GM19099 (cell line): Measurements from ENCODE around the gene C12orf75.

ENCODE experiments used
- POLR2A ChIP-seq: IDR thresholded peaks from 3 replicates; pipeline ENCODE4 v1.6.1; 2011; ENCODE audit warnings: low read depth; ENCODE audit not compliant: insufficient read length; ENCODE audit errors: extremely low read depth

C12orf75 gene

DNA sequence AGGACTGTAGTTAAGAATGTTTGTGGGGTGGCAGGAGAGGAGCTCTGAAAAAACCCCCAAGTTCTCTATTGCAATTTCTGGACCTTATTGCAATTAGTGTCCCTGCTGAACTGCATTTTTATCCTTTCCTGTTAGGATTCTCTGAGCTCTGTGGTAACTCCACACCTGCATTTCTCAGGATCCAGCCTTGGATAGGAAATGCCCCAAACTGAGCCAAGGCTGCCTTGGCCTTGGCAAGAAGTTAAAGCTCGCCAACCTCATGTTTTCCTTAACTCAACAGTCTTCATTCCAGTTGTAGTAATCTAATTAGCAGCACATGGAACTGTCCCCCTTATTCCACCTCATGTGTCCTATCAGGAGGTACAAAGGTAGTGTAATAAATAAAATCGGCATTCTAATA lies 66.5 kb downstream of the C12orf75 start:
- no peak for TF ChIP-seq POLR2A

DNA sequence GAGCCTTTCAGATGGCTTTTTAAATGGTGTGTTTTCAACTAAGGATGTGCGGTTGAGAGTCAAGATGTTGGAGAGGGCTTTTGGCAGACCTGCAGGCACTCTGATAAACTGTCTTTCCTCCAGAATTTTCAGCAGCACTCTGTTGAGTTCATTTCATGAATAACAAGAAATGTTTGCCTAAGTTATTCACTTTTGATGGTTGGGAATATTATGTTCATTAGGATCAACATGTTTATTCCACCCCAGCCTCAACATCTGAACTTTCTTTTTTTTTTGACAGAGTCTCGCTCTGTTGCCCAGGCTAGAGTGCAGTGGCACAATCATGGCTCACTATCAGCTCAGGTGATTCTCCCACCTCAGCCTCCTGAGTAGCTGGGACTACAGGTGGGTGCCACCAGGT lies 68.4 kb downstream of the C12orf75 start:
- no peak for TF ChIP-seq POLR2A

DNA sequence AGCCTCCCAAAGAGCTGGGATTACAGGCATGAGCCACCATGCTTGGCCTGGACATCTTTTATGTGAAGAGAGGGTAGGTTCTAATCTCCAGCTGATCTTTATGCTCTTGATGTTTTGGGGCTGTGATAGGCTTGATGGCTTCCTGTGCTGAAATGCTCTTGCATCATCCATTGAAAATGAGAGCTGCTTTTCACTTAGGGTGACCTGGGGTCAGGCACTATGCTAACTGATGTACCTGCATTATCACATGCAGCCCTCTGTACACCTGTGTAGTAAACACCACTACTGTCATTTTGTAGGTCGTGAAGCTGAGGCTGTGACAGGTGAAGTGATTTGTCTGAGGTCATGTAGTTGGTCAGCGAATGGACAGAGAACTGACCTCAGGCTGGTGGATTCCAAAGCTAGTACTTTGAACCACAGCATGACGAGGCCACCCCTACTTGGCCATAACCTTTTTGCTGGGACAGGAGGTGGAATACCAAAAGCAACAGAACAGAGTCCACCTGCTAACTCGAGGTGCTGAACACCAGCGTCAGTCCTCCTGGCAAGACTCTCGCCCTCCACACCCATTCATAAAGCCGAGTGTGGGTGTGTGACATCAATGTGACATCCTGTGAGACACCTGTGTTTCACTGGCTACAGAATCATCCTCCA lies 69.1 kb downstream of the C12orf75 start:
- TF ChIP-seq POLR2A, result no peak

DNA sequence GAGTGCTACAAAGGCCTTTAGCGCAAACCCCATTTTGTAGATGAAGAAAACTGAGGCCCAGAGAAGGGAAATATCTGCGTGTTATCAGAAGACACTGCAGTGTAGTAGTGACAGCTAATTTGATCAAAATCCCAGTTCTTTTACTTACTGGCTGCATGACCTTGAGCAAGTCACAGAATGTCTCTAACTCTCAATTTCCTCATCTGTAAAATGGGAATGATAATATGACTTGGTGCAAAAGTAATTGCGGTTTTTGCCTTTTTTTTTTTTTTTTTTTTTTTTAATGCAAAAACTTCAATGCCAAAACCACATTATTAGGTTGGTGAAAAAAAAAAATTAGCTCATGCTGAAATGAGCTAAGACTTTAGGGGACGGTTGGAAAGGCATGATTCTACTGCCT lies 69.7 kb downstream of the C12orf75 start:
- no peak for TF ChIP-seq POLR2A

DNA sequence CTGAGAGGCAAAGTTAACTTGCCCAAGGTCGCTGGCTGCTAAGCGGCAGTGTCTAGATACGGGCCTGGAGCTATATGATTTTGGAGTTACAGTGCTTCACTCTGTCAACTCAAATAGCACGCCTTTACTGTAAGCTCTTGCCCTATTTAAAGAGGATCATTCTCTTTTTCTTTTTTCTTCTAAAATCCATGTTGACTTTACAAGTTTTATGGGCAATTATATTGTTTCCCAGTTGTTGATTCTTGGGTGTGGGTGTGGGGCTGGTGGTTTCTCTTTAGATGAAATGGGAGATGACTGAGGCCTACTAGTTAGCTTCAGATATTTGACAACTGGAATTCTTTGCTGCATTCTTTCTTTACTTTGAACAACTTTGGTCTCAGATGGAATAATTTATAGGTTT lies 70.7 kb downstream of the C12orf75 start:
- TF ChIP-seq POLR2A, result no peak

DNA sequence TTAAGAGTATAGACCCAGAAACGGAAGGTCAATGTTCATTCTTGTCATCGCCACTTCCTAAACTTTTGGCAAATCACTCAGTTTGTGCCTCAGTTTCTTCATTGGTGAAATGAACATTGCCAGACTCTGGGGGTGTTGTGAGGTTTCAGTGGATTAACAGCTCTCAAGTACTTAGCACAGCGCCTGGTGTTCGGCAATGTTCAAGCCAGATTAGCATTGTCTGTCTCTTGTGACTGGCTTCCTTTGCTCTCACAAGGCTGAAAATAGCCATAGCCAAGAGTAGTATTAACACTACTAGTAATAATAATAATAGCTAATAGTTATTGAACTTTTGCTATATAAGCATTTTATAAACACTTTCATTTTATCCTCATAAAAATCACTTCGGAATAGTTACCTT lies 71.9 kb downstream of the C12orf75 start:
- TF ChIP-seq POLR2A, result no peak

DNA sequence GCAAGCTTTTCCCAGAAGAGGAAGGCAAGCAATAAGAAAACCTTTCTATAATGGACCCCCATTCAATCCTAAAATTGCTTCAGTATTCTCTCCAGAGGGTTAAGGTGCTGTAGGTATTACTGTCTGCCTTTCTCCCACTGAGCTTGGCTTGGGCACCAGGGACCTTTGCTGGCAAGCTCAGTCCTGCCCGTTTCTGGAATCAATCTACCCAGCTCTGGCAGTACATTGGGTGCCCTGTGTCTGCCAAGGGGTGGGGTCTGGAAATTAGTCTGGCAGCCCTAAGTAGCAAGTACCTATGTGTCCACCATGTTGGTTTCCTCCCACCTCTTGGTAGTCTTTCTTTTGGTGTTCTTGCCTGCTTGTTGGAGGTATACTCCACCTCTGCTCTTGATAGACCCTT lies 72.6 kb downstream of the C12orf75 start:
- no peak for TF ChIP-seq POLR2A

DNA sequence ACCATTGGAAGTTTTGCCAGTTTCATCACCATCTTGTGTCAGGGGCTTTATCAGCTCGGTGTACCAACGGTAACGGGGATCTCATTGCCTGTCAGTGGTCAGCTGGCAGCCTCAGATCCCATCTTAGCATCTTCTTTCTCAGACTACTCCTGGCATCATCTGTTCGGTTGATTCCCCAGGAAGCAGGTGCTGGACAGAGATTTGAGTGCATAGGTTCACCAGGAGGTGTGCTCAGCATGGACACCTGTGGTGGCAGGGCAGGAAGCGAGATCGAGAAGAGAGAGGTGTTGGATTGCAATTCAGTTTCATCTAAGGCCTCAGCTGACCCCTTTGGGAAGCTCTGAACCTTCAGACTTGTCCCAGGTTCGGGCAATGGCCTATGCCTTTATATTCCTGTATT lies 76.0 kb downstream of the C12orf75 start:
- TF ChIP-seq POLR2A, result no peak

DNA sequence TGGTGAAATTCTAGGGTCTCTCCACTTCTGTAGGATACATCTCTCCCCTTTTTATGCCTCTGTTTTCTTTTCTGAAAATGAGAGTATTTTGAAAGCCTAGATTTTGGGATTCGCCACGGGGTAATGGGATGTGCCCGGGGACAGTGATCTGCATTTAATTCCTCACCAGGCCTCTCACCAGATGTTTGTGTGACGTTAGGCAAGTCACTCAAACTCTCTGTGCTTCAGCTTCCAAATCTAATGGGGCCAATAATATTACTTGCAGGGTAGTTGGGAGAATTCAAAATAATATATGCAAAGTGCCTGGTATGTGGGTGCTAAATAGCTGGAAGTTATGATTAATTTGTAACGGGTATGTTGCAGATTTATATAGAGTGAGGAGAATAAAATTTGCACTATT lies 78.8 kb downstream of the C12orf75 start:
- no peak for TF ChIP-seq POLR2A

DNA sequence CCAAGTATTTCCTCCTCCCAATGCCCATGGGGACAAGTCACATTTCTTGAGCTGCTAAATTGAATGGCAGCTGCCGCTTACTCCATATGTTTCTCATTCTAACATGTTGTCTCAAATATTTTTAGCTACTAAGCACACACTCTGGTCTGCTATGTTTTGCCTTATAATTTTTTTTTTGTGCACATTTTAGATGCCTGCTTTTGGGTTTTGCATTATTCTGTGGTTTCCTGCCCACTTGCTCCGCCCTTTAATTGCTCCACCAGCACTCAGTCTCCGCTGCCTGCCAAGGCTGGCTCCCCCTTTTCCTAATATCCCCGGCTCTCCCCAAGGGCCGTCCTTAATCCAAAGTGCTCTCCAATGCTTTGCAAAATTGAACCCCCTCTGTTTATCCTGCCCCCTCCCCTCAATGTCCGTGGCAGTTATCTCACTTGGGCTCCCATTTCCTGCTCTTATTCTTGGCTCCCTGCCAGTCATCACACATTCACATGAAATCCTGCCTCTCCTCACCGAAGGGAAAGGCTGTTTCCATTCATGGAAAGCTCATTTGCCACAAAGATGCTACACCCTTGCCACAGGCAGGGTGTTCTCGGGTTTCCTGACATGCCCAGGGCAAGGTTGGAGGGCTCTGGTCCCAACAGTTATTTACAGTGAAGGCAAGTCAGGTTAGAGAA lies 79.4 kb downstream of the C12orf75 start:
- TF ChIP-seq POLR2A, result no peak

DNA sequence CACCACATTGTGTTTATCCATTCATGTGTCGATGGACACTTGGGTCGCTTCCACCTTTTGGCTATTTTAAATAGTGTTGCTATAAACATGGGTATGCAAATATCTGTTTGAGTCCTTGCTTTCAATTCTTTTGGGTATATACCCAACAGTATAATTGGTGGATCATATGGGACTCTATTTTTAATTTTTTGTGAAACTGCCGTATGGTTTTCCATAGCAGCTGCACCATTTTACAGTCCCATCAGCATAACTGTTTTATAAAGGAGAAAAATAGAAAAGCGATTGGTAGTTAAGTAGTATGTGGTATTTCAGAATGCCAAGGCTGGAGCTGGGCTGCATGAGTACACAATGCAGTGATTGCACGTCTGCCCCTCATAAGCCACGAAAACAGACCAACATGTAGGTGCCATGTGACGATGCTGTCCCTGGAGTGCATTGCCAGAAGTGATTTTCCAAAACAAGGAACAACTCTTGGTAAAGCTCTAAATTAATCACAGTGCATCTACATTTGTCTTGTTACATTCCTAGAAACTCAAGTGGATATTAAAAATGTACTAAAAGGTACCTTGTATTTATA lies 83.5 kb downstream of the C12orf75 start:
- no peak for TF ChIP-seq POLR2A

DNA sequence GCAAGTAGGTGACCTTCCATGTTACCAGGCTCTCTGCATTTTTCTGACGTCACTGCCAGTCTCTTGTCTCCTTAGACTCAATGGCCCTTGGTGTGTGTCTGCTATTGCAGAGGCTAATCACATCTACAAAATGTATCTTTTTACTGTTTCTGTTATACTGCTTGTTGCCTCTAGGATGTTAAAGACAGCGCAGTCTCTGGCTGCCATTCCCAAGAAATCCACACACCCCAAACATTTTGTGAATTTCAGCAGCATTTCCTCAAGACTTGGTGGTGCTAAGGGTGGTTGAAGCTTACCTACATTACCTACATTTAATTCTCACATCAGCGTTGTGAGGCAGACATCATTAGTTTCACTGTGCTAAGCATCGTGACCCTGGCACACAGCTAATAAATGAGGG lies 87.2 kb downstream of the C12orf75 start:
- no peak for TF ChIP-seq POLR2A

DNA sequence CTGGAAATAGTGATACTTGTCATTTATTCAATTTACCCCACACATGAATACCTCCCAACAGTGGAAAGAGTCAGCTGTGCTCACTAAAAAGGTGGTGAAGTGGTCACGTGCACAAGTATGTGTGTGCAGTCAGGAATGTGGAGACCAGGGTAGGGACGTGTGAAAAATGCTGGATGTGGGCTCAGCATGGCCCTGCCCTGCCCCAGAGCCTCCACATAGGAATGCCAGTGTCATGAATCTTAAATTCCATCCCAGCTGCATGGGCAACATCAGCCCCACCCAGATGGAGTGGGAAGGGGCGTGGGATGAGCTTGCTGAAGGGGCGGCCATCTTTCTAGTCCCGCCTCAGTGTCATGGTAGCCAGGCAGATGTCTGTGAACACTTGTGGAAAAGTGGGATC lies 87.7 kb downstream of the C12orf75 start:
- TF ChIP-seq POLR2A, result no peak

DNA sequence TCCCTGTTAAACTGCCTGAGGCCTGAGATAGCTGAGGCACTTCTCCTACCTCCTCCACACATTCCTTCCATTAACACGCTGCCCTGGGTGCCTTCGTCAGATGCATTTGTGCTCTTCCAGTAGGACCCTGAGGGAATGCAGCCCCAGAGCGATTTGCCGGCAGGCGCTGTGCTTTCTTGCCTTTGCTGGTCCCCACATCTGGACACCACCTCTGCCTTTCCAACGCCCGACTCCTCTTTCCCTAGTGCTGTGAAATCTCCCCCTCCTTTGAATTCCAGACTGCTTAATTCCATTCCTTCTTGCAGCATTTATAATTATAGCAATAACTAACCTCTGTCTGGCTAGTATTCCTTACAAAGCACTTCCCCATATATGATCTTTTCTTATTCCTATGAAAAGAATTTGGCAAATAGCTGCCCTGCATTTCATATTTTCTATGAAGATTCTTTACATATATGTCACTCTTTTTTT lies 88.4 kb downstream of the C12orf75 start:
- no peak for TF ChIP-seq POLR2A

DNA sequence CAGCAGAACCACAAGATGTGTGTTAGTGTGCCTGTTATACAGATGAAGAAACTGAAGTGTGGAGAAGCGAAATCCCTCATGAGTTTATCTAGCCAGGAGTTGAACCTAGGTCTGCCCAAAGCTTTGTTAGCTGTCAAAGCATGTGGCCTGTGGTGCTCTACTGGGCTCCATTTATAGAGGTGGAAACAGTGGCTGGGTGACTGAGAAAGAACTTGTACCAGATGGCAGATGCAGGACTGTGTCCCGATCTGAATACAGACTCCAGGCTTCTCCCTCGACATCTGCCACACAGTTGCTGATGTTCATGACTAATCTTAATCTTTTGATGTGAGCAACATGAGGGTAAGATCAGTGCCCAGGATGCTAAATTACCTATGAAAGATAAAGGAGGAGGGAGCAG lies 89.1 kb downstream of the C12orf75 start:
- no peak for TF ChIP-seq POLR2A

DNA sequence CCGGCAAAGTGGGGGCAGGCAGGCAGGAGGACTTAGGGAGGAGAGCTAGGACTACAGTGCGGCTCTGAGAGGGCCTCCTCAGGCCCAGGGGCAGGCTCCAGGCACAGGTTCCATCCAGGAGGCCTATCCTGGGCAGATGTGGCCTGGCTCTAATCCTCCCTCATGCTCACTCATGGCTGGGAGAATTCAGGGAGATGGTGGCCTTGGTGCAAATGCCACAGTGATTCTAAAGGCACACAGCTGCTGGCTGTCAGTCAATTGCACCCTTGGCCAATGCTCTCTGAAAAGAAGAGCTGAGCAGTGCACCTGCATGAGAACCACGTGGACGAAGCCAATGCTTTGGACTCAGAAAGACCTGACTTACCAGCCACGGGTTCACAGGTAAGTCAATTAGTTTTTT lies 89.6 kb downstream of the C12orf75 start:
- TF ChIP-seq POLR2A, result no peak
